GM11168 (cell line): Measurements from ENCODE around the gene PPP1R12B.
"Not testable (repeated sequence)": the region's sequence is repeated elsewhere in the genome, so short reads cannot be mapped to it uniquely, and the experiment has no call there.

Experiments used
- in situ Hi-C: fragments of 300-500 bp; cut with MboI; formaldehyde crosslinking; loops from one replicate; pipeline ENCODE4 v1.12.0; 2022; ENCODE audit warnings: low sequenced_read_pairs; ENCODE audit not compliant: unreplicated experiment

Gene PPP1R12B

DNA sequence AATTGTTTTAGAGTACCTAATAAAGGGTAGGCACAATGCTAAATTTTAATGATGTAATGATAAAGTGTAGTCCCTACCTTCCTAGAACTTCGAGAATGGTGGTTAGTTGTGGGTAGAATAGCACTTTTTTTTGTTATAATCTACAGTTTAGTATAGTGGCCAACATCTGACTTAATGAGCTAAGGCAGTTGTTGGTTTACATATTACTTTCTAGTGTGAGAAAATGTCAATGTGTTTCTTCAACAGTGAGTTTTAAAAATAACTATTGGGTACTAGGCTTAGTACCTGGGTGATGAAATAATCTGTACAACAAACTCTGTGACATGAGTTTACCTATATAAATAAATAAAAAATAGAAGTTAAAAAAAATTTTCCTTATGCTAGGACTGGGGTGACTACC is 120.6 kb downstream of the PPP1R12B start:
- in situ Hi-C loops, result loop anchor here (25.0 kb wide), 1 partner anchor 243 kb away; the partner anchor contains the start of gene SYT2

DNA sequence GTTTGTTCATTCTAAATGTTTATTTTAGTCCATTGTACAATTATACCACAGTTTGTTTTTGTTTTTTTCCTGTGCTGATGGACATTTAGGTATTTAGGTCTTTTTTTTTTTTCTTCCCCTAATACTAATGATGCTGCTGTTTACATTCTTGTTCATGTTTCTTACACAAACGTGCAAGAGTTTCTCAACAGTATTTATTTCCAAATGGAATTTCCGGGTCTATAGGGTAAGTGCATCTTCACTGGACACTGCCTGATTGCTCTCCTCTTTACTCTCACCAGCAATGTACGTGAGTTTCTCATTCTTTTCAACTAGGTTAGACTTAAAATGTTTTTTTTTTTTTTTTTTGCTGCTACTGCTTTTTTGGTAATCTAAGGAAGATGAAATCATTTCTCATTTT is 122.7 kb downstream of the PPP1R12B start:
- in situ Hi-C loops, result loop anchor here (25.0 kb wide), 1 partner anchor 241 kb away; the partner anchor contains the start of gene SYT2

DNA sequence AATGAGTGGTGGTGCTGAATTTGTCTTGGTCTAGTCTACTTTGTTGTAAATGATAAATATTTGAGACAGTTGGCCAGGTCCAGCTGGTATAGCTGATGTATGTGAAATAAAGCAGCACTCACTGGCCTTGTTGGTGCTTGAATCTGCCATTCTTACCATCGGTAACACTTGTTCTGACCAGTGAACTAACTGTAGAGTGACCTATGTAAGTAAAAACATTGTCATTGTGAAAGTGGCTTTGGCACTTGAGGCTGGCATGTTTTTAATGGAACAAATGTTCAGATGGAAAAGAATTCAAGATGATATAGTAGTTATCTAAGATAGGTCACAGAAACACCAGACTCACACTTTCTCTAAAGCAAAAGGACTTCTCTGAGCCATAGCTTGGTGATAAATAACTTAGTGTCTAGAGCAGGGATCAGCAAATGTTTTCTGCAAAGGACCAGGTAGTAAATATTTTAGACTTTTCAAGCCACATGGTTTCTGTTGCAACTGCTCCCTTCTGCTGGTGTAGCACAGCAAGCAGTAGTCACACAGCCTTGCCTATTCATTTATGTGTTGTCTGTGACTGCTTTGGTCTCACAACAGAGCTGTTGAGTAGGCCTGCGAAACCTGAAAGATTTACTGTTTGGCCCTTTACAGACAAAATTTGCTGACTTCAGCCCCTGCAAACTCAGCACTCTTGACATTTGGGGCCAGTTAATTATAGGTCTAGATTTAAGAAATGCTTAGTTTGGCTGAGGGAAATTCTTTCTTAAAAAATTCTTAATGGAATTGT is 124.0 kb downstream of the PPP1R12B start:
- in situ Hi-C loops, result loop anchor here (25.0 kb wide), 1 partner anchor 240 kb away; the partner anchor contains the start of gene SYT2

DNA sequence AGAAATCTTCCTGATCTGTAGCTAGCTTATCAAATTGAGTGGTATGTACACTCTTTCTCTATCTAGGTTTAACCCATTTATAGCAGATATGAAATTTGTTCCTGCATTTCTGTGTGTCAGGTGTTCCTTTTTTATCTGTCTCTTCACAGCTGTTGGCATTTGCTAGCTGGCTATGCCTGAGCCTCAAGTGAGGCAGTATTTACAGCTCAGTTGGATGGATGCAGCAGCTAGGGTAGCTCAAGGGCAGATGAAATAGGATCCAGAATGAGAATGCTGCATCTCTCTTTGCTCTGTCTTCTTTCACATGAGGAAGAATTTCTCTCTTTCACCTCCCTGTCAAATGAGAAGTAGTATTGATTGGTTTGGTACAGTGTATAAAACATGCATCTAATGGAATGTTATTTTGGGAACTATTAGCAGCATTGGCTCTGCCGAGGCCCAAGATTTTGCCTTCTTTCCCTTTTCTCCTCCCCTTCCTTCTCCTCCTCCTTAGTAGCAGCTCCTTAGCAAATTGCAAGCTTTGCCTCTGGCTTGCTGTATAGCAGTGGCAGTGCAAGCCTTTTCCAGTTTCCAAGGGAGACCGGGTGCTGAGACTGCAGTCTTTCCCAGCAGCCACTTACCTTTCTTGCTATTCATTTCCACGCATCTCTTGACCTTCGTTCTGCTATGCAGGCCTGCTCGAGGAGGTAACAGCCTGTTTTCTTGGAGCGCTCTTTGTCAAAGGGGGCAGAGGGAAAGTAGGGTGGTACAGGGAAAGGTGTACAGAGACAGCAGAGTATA is 125.0 kb downstream of the PPP1R12B start:
- in situ Hi-C loops, result loop anchor here (25.0 kb wide), 1 partner anchor 239 kb away; the partner anchor contains the start of gene SYT2

DNA sequence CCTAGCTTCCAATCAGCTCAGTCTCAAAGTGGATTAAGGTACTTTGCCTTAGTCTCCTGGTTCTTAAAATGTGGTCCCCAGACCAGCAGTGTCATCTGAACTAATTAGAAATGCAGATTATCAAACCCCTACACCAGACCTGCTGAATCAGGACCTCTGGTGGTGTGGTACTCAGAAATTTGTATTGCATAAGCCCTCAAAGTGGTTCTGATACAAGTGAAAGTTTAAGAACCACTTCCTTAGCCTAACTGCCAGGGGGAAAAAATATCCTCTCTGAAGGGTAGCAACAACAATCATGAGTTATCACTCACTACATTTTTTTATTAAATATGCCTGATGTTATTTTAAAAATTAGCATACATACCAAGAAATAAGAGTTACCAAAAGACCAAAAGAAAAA is 131.2 kb downstream of the PPP1R12B start:
- in situ Hi-C loops, result not testable (repeated sequence)

DNA sequence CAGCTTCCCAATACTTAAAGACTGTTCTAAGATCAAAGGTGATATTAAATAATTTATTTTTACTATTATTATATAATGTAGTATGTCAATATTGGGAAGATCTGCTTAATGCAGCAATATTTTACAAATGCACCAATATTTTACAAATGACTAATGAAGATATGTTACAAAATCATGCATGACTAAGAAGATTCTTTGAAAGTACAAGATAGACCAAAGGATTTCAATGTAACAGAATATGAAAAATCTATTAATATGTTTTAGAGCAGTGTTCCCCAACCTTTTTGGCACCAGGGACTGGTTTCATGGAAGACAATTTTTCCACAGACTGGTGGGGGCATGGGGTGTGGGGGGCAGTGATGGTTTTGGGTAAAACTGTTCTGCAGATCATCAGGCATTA is 132.1 kb downstream of the PPP1R12B start:
- in situ Hi-C loops, result not testable (repeated sequence)

DNA sequence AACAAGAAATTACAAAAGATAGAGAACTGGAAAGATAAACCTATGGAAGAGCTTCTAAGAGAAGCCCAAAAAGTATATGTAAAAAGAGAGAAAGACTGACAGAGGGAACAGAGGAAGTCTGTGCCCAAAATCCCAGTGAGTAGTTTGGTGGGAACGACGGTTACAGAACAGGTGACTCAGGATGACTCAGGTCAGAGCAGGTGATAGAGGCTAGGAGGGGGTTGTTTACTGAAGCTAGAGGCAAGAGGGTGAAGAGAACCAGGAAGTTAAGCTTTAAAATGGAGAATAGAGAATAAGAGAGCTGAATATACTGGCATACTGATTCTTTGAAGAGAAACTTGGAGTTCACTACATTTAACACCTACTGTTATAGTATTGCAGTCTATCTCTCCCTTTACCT is 134.9 kb downstream of the PPP1R12B start:
- in situ Hi-C loops, result not testable (repeated sequence)

DNA sequence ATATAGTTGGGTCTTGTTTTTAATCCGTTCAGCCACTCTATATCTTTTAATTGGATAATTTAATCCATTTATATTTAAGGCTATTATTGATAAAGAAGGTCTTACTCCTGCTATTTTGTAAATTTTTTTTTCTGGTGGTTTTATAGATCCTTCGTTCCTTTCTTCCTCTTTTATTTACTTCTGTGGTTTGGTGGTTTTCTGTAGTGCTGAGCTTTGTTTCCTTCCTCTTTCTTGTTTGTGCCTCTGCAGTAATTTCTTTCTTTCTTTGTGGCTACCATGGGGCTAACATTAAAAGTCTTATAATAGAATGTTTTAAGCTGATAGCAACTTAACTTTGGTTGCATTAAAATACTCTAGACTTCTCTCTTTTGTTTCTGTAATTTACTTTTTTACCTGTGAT is 135.5 kb downstream of the PPP1R12B start:
- in situ Hi-C loops, result not testable (repeated sequence)

DNA sequence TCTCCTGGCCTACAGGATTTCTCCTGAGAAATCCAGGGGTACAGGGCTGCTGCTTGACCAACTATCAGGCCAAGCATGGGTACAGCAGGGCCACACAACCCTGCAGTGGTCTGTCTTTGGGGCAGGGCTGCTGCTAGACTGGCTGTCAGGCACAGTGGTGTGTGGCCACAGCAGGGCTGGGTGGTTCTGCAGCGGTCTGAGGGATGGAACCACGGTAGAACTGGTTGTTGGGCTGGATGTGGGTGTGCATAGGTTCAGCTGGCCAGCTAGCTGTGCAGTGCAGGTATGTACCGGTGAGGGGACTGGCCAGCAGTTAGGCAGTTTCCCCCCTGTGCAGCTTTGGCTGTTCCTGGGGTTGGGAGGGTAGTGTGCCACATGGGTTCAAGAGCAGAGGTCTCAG is 136.3 kb downstream of the PPP1R12B start:
- in situ Hi-C loops, result not testable (repeated sequence)

DNA sequence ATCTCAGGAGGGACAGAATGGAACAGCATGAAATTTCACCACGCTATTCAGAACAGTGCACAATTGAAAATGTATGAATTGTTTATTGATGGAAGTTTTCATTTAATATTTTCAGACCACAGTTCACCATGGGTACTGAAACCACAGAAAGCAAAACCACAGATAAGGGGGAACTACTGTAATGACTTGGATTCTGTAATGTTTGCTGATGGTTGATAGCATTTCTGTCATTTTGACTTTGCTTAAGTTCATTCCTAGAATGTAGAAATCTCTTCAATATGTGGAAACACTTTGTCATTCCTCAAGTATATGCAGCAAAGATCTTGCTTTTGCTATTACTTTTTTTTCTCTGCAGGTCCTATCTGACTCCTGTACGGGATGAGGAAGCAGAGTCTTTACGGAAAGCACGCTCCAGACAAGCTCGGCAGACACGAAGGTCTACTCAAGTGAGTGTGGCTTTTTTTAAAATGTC is 139.7 kb downstream of the PPP1R12B start:
- in situ Hi-C loops, result not testable (repeated sequence)

DNA sequence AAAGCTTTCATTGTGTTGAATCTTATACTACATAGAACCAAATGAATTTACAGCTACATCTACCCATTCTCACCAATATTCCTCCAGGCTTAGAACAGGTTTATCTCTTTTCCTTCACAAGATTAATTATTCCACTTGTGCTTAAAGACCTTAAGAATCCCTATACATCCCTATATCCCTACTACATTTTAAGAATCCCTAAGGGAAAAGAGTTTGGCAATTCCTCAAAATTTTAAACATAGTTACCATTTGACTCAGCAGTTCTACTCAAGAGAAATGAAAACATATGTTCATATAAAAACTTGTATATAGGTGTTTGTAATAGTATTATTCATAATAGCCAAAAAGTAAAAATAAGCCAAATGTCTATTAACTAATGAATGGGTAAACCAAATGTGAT is 140.6 kb downstream of the PPP1R12B start:
- in situ Hi-C loops, result not testable (repeated sequence)

DNA sequence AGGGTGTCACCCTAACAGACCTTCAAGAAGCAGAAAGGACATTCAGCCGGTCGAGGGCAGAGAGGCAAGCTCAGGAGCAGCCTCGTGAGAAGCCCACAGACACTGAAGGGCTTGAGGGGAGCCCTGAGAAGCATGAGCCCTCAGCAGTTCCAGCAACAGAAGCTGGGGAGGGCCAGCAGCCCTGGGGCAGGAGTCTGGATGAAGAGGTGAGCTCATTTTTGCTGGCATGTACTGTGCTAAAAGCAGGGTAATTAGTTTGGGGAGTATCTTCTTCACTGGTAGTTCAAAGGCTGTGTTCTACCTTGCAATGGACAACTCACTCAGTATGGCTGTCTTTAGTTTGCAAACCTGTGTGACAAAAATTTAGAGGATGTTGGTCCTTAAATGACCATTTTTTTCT is 144.6 kb downstream of the PPP1R12B start:
- in situ Hi-C loops, result not testable (repeated sequence)

DNA sequence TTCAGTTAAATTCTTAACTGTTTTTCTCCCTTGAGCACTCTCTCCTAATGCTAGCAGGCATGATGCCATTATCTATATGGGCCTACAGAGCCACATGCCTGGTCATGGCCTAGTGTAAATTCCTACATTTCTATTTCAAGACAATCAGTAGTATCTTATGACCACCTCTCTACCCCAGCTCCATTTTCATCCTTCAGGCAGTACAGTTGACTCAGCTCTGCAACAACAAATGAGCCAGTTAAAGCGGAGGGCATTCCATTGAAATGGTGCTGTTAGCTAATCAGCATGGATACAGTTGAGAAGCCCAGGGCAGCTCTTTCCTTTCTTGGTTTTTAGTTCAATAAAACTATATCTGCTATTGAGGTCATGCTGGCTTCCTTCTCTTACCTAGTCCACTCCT is 150.0 kb downstream of the PPP1R12B start:
- in situ Hi-C loops, result loop anchor here (5.0 kb wide), 1 partner anchor 74 kb away; no protein-coding TSS in a partner anchor

DNA sequence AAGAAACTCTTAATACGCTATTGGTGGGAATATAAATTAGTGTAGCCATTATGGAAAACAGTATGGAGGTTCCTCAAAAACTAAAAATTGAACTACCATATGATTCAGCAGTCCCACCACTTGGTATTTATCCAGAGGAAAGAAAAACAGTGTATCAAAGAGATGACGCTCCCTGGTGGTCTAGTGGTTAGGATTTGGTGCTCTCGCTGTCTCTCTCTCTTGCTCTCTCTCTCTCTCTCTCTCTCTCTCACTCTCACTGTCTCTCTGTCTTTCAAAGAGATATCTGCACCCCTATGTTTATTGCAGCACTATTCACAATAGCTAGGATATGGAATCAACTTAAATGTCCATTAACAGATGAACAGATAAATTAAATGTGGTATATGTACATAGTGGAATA is 151.5 kb downstream of the PPP1R12B start:
- in situ Hi-C loops, result loop anchor here (5.0 kb wide), 1 partner anchor 72 kb away; no protein-coding TSS in a partner anchor

DNA sequence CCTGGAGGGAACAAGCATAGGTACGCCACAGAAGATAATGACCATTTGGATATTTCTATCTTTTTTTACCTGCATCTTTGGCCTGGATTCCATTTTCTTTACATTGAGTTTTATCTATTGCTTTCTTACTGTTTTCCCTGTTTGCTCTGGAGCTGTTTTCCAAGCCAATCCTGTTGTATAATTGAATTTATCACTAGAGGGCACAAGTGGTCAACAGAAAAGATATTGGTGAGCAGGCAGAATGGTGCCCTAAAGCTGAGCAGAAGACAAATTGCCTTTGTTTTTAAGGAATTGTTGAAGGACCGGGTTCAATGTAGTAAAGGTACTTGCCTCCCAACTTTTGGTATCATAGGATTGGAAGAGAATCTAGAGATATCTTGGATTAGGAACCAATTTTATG is 152.8 kb downstream of the PPP1R12B start:
- in situ Hi-C loops, result no loop called here

DNA sequence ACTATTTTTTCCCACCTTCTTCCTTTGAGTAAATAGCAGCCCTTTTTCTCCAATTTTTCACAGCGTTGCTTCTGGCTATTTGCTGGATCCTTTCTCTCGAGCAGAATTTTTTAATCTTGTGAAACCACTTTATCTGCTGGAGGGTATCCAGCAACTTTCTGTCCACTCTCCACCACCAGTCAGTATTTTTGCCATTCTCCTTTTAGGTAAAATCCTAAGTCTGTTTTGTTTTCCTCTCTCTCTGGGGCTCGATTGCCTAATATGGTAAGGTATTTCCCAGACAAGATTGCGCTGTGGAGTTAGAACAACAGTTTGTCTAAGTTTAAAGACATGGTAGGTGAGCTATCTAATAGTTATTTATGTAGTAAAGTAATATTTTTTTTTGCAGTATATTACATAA is 156.9 kb downstream of the PPP1R12B start:
- in situ Hi-C loops, result no loop called here

DNA sequence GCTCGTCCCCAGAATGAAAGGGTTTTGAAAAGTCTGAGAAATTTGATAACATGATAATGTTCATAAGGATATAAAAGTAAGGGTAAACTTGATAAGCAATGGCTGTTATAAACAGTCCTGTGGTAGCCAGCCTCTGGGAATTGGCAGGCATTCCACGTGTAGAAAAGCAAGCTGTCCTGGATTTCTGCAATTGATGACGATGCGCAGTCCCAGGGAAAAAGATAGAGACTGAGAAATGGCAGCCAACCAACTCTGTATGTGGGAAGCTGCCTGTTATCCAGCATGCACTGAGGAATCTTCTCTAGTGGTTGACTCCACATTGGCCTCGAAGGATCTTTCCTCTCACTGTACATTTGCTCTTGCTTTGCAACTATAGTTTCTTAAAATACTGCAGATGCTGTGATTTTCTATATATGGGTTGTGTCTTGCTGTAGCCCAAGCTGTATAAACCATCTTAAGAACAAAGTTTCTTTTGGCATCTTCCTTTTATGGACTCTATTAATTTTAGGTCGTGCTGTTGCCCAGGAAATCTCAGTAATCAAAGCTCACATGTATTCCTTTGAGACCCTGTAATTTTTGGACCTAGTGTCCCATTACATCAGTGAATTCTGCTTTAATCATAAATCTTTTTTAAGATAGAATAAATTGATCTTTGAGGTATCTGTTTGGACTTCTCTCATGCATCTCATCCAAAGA is 157.5 kb downstream of the PPP1R12B start:
- in situ Hi-C loops, result not testable (repeated sequence)

DNA sequence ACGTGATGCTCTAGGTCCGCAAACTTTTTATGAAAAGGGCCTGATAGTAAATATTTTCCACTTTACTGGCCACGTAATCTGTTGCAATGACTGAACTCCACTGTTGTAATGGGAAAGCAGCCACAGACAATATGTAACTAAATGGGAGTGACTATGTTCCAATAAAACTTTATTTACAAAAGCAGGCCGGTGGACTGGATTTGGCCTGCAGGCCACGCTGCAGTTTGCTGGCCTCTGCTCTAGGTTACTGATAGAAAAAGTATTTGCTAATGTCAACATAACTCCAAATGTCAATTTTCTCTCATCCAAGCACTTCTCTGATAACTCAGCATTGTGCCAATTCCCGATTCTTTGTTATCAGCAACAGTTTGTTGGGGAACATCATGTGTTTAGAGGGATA is 160.4 kb downstream of the PPP1R12B start:
- in situ Hi-C loops, result not testable (repeated sequence)

DNA sequence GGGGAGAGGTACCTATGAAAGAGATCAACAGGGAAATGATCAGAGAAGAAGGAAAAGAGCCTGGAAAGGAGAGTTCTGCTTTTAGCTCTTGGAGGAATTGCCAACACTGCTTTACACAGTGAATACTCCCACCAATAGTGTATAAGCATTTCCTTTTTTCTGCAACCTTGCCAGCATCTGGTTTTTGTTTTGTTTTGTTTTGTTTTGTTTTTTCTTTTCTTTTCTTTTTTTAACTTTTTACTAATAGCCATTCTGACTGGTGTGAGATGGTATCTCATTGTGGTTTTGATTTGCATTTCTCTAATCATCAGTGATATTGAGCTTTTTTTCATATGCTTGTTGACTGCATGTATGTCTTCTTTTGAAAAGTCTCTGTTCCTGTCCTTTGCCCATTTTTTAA is 165.4 kb downstream of the PPP1R12B start:
- in situ Hi-C loops, result not testable (repeated sequence)

DNA sequence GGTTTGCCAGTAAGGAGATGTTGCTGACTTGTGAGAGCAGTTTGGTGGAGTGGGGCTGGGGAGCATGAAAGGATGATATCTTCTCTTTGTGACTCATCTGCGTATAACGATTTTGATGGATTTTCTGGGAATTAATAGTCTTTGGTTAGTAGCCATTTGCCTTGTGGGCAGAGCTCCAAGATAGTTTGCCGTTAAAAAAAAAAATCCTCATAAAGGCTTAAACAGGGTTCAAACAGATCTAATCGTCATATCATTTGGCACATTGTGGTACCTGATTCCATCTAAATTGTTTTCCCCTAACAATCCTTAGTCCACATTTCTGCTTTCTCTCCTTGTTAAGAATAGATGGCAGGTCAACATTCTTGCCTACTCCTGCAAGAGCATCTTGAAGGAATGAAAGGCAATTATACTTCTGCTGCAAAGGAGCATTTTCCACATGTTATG is 168.0 kb downstream of the PPP1R12B start:
- in situ Hi-C loops, result no loop called here
